Measurements from ENCODE around the gene SPRR2D.
"Not testable (repeated sequence)": the region's sequence is repeated elsewhere in the genome, so short reads cannot be mapped to it uniquely, and the experiment has no call there.

The SPRR2D gene

DNA sequence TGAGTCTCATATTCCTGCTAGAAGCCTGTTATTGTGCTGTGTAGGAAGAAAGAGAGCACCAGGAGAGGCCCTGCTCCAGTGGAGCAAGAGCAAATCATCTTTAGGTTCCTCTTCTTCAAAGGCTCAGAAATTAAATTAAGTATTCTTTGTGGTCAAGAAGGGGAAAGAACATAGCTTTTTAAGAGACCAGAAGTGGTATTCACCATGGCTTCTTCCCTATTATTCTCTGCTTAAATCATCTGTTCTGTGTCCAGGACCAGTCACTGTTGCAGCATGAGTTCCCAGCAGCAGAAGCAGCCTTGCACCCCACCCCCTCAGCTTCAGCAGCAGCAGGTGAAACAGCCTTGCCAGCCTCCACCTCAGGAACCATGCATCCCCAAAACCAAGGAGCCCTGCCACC, 8.8 kb downstream of the SPRR2D start:
- DNase-seq (ENCODE audit: low read depth, low spot score), result no peak
- in situ Hi-C loops (cut with HindIII; ENCODE audit: low sequenced_read_pairs), result no loop called here
- no peak overlapping the region for H3K4me3 ChIP-seq (ENCODE audit: low read depth, low read length)
- TF ChIP-seq, protein P1, sequence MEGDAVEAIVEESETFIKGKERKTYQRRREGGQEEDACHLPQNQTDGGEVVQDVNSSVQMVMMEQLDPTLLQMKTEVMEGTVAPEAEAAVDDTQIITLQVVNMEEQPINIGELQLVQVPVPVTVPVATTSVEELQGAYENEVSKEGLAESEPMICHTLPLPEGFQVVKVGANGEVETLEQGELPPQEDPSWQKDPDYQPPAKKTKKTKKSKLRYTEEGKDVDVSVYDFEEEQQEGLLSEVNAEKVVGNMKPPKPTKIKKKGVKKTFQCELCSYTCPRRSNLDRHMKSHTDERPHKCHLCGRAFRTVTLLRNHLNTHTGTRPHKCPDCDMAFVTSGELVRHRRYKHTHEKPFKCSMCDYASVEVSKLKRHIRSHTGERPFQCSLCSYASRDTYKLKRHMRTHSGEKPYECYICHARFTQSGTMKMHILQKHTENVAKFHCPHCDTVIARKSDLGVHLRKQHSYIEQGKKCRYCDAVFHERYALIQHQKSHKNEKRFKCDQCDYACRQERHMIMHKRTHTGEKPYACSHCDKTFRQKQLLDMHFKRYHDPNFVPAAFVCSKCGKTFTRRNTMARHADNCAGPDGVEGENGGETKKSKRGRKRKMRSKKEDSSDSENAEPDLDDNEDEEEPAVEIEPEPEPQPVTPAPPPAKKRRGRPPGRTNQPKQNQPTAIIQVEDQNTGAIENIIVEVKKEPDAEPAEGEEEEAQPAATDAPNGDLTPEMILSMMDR (IDR thresholded peaks at IDR 0.05; ENCODE audit: low read depth, low read length), result no peak

DNA sequence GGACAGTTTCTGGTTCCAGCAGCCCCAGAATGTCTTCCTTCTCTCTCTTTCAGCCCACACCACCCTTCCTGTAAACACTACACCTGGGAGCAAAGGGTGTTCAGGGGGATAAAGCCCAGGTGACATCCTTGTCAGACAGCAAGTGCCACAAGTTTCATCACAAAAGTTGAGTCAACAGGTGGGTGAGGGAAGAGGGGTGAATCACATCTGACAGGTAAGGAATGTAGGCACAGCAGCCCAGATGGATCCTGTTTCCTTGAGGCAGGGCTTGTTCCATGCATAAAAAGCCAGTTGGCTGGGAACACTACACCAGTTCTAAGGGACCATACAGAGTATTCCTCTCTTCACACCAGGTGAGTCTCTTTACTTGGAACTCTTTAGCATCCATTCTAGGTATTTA, 10.0 kb downstream of the SPRR2D start, which contains the start of gene SPRR1B:
Gene SPRR1B (plus strand): TSS at position 309 of the 400 bp plus-strand sequence. CDS start 1,143 bp downstream, outside the sequence.
- in situ Hi-C loops (cut with HindIII; ENCODE audit: low sequenced_read_pairs), result no loop called here
- TF ChIP-seq, protein P1 (IDR thresholded peaks at IDR 0.05; ENCODE audit: low read depth, low read length), result no peak
- no peak for DNase-seq (ENCODE audit: low read depth, low spot score)
- H3K4me3 ChIP-seq (ENCODE audit: low read depth, low read length), result no peak within 1 kb of the TSS

- in situ Hi-C loops (cut with HindIII; ENCODE audit: low sequenced_read_pairs), result no loop called here
- TF ChIP-seq, protein P1 (IDR thresholded peaks at IDR 0.05; ENCODE audit: low read depth, low read length), result no peak
- no peak overlapping the region for H3K4me3 ChIP-seq (ENCODE audit: low read depth, low read length)
- no peak for DNase-seq (ENCODE audit: low read depth, low spot score)
Measured at GRCh38 chr1:153028766-153029165, 12.2 kb downstream of the SPRR2D start.

DNA sequence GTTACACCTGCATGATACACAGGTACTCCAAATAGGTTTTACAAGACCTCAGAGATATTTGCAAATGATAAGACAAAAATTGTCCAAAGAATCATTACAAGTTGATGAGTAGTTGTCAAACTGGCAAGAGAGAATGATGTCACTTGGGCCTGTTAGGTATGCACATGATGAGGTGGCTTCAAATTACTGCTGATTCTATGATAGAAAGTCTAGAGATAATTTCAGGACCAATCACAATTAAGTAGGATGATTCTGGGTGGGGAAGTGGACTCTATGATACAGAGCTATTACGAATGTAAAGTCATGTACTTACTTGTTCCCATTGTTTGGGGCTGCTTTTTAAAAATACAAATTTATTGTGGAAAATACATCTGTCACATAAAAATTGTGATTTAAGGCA, 15.1 kb downstream of the SPRR2D start:
- TF ChIP-seq, protein P1 (IDR thresholded peaks at IDR 0.05; ENCODE audit: low read depth, low read length), result no peak
- H3K4me3 ChIP-seq (ENCODE audit: low read depth, low read length), result no peak overlapping the region
- no peak for DNase-seq (ENCODE audit: low read depth, low spot score)
- in situ Hi-C loops (cut with HindIII; ENCODE audit: low sequenced_read_pairs), result no loop called here

DNA sequence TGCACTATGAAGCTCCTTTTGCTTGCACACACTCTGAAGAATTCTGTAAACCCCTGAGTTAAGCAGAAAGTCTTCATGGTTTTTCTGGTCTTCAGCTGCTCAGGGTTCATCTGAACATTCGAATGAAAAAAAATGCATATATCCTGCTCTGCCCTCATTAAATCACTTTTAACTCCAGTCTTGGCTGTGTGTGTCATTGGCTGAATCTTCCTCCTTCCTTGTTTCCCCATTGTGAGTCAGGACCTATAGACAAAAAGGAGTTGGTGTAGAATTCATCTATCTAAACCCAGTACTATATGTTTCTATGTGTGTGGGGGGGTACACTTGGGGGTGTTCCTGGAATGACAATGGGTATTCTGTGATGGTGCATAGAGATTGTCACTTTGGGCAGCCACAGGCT, 16.5 kb downstream of the SPRR2D start:
- H3K4me3 ChIP-seq (ENCODE audit: low read depth, low read length), result no peak overlapping the region
- no peak for DNase-seq (ENCODE audit: low read depth, low spot score)
- in situ Hi-C loops (cut with HindIII; ENCODE audit: low sequenced_read_pairs), result no loop called here
- TF ChIP-seq, protein P1 (IDR thresholded peaks at IDR 0.05; ENCODE audit: low read depth, low read length), result no peak

GRCh38 chr1:153023109-153023508, 17.8 kb downstream of the SPRR2D start:
- H3K4me3 ChIP-seq (ENCODE audit: low read depth, low read length), result no peak overlapping the region
- TF ChIP-seq, protein P1 (IDR thresholded peaks at IDR 0.05; ENCODE audit: low read depth, low read length), result no peak
- in situ Hi-C loops (cut with HindIII; ENCODE audit: low sequenced_read_pairs), result no loop called here
- no peak for DNase-seq (ENCODE audit: low read depth, low spot score)

DNA sequence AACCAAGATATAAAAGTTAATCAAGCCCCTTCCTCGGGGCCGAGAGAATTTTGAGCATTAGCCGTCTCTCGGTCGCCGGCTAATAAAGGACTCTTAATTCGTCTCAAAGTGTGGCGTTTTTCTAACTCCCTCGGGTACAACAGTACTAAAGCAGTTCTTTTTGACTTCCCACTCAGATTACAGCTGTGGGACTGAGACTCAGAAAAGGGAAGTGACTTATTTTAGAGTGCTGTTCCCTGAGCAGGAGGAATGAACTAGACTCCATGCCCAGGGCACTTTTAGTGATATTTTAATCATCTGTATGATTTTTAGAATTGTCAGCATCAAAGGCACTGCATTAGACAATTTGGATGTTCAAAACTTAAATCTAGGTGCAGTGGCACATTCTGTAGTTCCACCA, 18.6 kb downstream of the SPRR2D start:
- H3K4me3 ChIP-seq (ENCODE audit: low read depth, low read length); DNase-seq (ENCODE audit: low read depth, low spot score); in situ Hi-C loops (cut with HindIII; ENCODE audit: low sequenced_read_pairs): not testable (repeated sequence)

GRCh38 chr1:153021829-153022228, 19.1 kb downstream of the SPRR2D start:
- DNase-seq (ENCODE audit: low read depth, low spot score); H3K4me3 ChIP-seq (ENCODE audit: low read depth, low read length); in situ Hi-C loops (cut with HindIII; ENCODE audit: low sequenced_read_pairs): not testable (repeated sequence)

- in situ Hi-C loops (cut with HindIII; ENCODE audit: low sequenced_read_pairs); H3K4me3 ChIP-seq (ENCODE audit: low read depth, low read length); DNase-seq (ENCODE audit: low read depth, low spot score): not testable (repeated sequence)
Measured at GRCh38 chr1:153011235-153011758, 29.6 kb downstream of the SPRR2D start.
